Loucy (cell line): Measurements from ENCODE around the gene S100A11.

Experiments
- EZH2phosphoT487 ChIP-seq: fragments of 200-600 bp; IDR thresholded peaks from 2 replicates; pipeline ENCODE4 v1.6.1; 2018; ENCODE audit warnings: antibody characterized with exemption, mild to moderate bottlenecking, moderate library complexity, borderline replicate concordance
- TF ChIP-seq, protein P1 (sequence below): fragments of 200-600 bp; sonication (generic); conservative IDR thresholded peaks from 2 replicates; pipeline ENCODE4 v1.5.1; 2014; ENCODE audit warnings: mild to moderate bottlenecking, antibody characterized with exemption, low read length

DNA sequence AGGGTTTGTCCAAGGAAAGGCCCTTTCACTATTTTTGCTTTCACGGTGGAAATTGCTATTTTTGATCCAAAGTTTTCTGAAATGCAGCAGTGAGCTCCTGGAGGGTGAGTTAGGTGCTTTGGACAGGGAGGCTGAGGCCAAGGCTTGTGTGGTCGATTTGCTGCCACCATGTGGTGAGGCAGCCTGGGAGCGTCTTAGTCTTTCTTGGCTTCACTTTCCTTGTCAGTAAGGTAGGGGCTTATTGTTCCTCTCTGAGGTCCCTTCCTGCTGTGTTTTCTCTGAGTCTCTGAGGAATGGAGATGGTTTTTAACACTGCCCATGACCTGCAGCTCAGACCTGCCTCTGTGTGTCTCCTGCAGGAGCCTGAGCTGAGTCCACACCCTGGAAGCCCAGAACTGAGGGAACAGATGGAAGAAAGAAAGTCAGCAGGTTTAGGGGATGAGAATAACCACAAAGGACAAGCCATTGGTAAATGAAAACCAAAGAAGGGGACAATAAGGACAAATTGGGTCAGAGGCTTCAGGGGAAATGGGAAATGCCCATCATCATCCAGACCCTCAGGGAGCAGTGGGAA is 23.1 kb downstream of the S100A11 start:
- no peak for TF ChIP-seq EZH2phosphoT487
- TF ChIP-seq, protein P1, sequence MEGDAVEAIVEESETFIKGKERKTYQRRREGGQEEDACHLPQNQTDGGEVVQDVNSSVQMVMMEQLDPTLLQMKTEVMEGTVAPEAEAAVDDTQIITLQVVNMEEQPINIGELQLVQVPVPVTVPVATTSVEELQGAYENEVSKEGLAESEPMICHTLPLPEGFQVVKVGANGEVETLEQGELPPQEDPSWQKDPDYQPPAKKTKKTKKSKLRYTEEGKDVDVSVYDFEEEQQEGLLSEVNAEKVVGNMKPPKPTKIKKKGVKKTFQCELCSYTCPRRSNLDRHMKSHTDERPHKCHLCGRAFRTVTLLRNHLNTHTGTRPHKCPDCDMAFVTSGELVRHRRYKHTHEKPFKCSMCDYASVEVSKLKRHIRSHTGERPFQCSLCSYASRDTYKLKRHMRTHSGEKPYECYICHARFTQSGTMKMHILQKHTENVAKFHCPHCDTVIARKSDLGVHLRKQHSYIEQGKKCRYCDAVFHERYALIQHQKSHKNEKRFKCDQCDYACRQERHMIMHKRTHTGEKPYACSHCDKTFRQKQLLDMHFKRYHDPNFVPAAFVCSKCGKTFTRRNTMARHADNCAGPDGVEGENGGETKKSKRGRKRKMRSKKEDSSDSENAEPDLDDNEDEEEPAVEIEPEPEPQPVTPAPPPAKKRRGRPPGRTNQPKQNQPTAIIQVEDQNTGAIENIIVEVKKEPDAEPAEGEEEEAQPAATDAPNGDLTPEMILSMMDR, result peak; percentile 84
